Kidney (tissue), 14 donors: ENCODE data around the gene CACNA1H. TPM values are rescaled to one million over a fixed set of nuclear protein-coding genes. Genes with fewer than 3 reads are reported as not detected.
A peak's percentile ranks its signal among the peaks of the same experiment; 100 is the strongest.

ENCODE experiments used
- DNase-seq, 5 donors: peaks; one replicate each; pipeline ENCODE4 v3.0.0-alpha.2; 2013 to 2020
- FAIRE-seq: peaks from 2 replicates; lab custom pipeline; 2012; peaks lifted over from hg19 to GRCh38; lab: Jason Lieb, UNC
- H3K27ac ChIP-seq, 2 donors: one replicate each; pipeline ENCODE4 v1.7.0; 2013; ENCODE audit warnings: low read depth in 2 of 2, low read length in 2 of 2, inconsistent platforms in 1 of 2
- H3K27me3 ChIP-seq: one replicate; pipeline ENCODE4 v1.7.1; 2013; ENCODE audit warnings: low read length, inconsistent platforms; ENCODE audit not compliant: control insufficient read depth, insufficient read depth
- H3K36me3 ChIP-seq, 3 donors: one replicate each; pipeline versions ENCODE4 v1.7.0 to v1.7.1; 2013; ENCODE audit warnings: low read length in 3 of 3, control low read depth in 1 of 3, inconsistent platforms in 1 of 3; ENCODE audit not compliant: insufficient read depth in 3 of 3, control insufficient read depth in 2 of 3
- H3K4me1 ChIP-seq, 3 donors: one replicate each; pipeline versions ENCODE4 v1.7.0 to v1.7.1; 2013; ENCODE audit warnings: low read length in 3 of 3, inconsistent platforms in 1 of 3, low read depth in 1 of 3; ENCODE audit not compliant: control insufficient read depth in 2 of 3, insufficient read depth in 2 of 3
- H3K4me3 ChIP-seq, 3 donors: one replicate each; pipeline versions ENCODE4 v1.7.0 to v1.8.1; 2013; ENCODE audit warnings: low read length in 3 of 3, control low read depth in 1 of 3, inconsistent platforms in 1 of 3
- H3K9ac ChIP-seq, 3 donors: one replicate each; pipeline versions ENCODE4 v1.7.0 to v1.7.1; 2013; ENCODE audit warnings: low read length in 3 of 3, control low read depth in 1 of 3, inconsistent platforms in 1 of 3
- H3K9me3 ChIP-seq, 3 donors: one replicate each; pipeline versions ENCODE4 v1.7.0 to v1.7.1; 2013; ENCODE audit warnings: low read length in 3 of 3, control low read depth in 1 of 3, inconsistent platforms in 1 of 3; ENCODE audit not compliant: control insufficient read depth in 2 of 3, insufficient read depth in 1 of 3
- intact Hi-C: fragments of 100-400 bp; cut with DNase I; formaldehyde crosslinking; loops from one replicate; pipeline ENCODE4 v1.11.1; 2022
- polyA plus RNA-seq: library from polyadenylated mRNA; stranded (reverse); fragments of 350-450 nt; fragmentation: Illumina TruSeq; extraction: RNeasy Lipid Tissue Mini Kit (QIAGEN cat#74804); gene quantifications from one replicate; pipeline ENCODE4 v1.2.3, GENCODE V29; 2014; ENCODE audit warnings: low read depth, low replicate concordance; ENCODE audit not compliant: insufficient read depth
- total RNA-seq: library from RNA; stranded (reverse); fragmentation: NEBNext Ultra II Directional; extraction: Animal tissue kit (Norgen Biotek cat#: 25700); gene quantifications from one replicate; pipeline ENCODE4 v1.2.1, GENCODE V29; 2021
- TF ChIP-seq, protein P1 (sequence below): IDR thresholded peaks from 3 replicates; pipeline ENCODE4 v1.5.1; 2012; ENCODE audit warnings: mild to moderate bottlenecking, moderate library complexity, borderline replicate concordance; ENCODE audit not compliant: insufficient read depth; ENCODE audit errors: extremely low read depth
- donor health status: control.
- donor health status: control.
- donor health status: control.
- donor health status: control.
- donor health status: control.
- donor health status: DM: yes; HTN: yes; CAD: no.
- donor health status: Normal renal cell carcinoma (clear cell type).

CACNA1H gene
- total and polyA plus RNA-seq, 2 donors from 2014 or later: 6.4 to 20.6 TPM

DNA sequence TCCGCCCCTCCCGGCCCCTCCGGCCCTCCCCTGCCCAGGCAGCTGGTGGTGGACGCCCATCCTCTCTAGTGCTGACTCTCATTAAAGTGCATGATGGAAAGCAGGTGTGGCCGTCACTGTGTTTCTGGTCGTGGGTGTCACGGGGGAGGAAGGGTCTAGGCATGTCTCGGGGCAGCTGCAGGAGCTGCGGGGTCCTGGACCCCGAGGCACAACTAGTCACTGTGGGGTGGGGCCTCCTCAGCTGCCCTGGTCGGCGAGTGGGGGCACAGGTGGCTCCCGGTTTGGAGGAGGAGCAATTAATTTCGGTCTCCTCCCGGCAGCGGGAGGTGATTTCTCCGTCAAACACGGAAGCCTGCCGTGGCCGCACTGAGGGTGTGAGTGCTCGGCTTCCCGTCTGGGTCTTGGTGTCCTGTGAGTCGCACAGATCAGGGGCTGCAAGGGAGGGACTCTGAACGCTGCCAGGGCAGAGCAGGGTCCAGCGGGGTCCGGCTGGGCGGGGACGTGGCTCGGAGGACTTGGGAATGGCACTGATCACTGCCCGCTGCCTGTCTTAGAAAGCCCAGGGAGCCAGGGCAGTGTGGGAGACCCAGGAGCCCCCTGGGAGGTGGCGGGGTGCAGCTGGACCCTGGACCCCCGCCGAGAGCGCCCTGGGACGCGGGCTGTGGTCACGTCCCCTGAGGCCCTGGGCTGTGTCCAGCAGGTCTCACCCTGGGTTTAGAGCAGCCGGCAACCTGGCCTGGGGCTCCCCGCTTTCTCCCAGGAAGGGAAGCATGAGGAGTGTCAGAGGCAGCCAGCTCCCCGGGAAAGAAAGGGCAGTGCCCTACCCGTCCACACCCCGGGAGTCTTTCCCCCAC, 106.2 kb downstream of the CACNA1H start:
- TF ChIP-seq, protein P1, sequence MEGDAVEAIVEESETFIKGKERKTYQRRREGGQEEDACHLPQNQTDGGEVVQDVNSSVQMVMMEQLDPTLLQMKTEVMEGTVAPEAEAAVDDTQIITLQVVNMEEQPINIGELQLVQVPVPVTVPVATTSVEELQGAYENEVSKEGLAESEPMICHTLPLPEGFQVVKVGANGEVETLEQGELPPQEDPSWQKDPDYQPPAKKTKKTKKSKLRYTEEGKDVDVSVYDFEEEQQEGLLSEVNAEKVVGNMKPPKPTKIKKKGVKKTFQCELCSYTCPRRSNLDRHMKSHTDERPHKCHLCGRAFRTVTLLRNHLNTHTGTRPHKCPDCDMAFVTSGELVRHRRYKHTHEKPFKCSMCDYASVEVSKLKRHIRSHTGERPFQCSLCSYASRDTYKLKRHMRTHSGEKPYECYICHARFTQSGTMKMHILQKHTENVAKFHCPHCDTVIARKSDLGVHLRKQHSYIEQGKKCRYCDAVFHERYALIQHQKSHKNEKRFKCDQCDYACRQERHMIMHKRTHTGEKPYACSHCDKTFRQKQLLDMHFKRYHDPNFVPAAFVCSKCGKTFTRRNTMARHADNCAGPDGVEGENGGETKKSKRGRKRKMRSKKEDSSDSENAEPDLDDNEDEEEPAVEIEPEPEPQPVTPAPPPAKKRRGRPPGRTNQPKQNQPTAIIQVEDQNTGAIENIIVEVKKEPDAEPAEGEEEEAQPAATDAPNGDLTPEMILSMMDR: no peak
- no peak for FAIRE-seq

DNA sequence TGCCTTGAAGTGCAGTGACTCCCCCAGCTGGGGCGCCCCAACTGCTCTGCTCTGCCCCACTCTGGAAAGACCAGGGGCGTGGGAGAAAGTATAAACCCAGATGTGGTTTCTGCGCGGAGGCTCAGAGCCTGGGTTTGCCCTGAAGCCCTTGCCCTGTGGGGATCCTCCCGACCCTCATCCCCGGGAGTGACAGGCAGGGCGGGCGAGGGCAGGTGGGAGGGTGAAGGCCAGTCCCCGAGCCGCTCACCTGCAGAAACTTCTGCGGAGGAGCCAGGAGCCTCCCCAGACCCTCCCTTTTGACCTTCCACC, 106.8 kb downstream of the CACNA1H start:
- Histone ChIP-seq H3K27me3 (no peaks in the 10 kb centered on the region), H3K27ac (no peak overlapping the region), H3K4me1 (no peaks in the 10 kb centered on the region), H3K9ac (no peak overlapping the region), H3K36me3 (no peaks in the 10 kb centered on the region), H3K4me3 (no peak overlapping the region), H3K9me3 (no peaks in the 10 kb centered on the region)
- TF ChIP-seq, protein P1: no peak
- FAIRE-seq (no peak), DNase-seq (no peak)
- intact Hi-C loops: no loop called here

More for the DNA sequence above, 106.2 kb downstream of the CACNA1H start:
- H3K9me3 ChIP-seq: no peaks in the 10 kb centered on the region
- peak in 3 of 5 donors; percentile 38 to 73 (median 46) for DNase-seq
- intact Hi-C loops: no loop called here
- H3K27me3 ChIP-seq: no peaks in the 10 kb centered on the region
- H3K36me3 ChIP-seq: no peaks in the 10 kb centered on the region
- no peak overlapping the region for H3K4me3 ChIP-seq
- no peaks in the 10 kb centered on the region for H3K4me1 ChIP-seq
- no peak overlapping the region for H3K27ac ChIP-seq
- H3K9ac ChIP-seq: no peak overlapping the region

DNA sequence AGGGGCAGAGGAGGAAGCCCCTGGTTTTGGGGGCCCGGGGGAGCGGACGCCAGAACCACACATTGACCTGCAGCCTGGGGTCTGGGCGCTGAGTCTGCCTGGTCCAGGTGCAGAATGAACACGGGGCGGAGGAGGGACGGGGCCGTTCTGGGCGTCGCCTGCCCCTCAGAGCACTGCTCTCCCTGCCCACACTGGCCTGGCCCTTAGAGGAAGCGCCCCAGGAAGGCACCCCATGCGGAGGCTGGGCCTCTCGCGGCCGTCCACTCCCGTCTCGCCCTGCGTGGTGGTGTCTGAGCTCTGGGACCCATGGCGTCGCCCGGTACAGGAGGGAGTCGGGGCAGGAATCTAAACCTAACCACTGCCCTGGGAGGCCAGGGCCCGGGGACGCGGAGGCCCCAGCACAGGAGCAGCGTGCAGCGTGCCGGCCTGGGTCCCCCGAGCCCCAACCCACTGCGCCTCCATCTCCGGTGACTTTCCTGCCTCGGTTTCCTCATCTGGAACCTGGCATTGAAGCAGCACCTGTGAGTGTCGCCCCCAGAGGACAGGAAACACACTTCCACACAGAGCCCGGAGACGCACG, 107.3 kb downstream of the CACNA1H start:
- no peak overlapping the region for H3K27ac ChIP-seq
- FAIRE-seq: no peak
- DNase-seq: no peak
- no peak overlapping the region for H3K4me3 ChIP-seq
- TF ChIP-seq, protein P1: no peak
- no peaks in the 10 kb centered on the region for H3K36me3 ChIP-seq
- H3K4me1 ChIP-seq: no peaks in the 10 kb centered on the region
- no peak overlapping the region for H3K9ac ChIP-seq
- intact Hi-C loops: no loop called here
- H3K9me3 ChIP-seq: no peaks in the 10 kb centered on the region
- H3K27me3 ChIP-seq: no peaks in the 10 kb centered on the region
